Stimulated activated CD8-positive, alpha-beta memory T cell treated with anti-CD3 and anti-CD28 coated beads, Interleukin-12 subunit alpha, Interleukin-12 subunit beta, amount 100 ng/mL, for 24 hours (primary cell): ENCODE results near the gene METTL4.
"Not testable (repeated sequence)": the region's sequence is repeated elsewhere in the genome, so short reads cannot be mapped to it uniquely, and the experiment has no call there.

Experiments used
- DNase-seq: peaks from one replicate; pipeline ENCODE4 v3.0.0-alpha.2; 2020; ENCODE audit errors: extremely low read depth

Gene METTL4

DNA sequence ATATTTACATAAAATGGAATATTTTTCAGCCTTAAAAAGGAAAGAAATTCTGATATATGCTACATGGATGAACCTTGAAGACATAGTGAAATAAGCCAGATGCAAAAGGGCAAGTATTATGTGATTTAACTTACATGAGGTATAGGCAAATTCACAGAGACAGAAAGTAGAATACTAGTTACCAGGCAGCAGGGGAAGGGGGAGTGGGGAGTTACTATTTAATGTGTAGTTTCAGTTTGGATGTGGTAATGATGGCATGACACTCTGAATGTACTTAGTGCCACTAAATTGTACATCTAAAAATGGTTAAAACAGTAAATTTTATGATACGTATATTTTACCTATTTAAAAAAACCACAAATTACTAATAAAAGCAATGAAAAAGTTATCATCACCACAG lies 12.1 kb downstream of the METTL4 start:
- DNase-seq: no peak

DNA sequence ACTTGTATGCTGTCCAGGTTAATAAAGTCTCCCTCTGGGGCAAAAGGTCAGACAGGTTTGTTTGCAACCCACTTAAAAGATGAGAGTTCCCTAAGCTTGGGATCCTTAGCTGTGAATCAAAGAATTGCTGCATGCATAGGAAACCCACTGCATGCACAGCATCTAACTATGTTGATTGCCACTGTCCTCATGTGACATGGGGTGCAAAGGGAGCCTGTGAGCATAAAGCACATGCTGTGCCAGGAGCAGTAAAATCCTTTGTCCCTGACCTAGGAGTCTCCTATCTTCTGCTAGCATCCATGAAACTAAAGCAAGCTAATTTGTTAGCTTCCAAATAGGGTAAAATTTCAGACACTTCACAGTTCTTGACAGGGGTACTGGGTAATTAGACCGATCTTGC lies 13.8 kb downstream of the METTL4 start:
- DNase-seq: no peak

DNA sequence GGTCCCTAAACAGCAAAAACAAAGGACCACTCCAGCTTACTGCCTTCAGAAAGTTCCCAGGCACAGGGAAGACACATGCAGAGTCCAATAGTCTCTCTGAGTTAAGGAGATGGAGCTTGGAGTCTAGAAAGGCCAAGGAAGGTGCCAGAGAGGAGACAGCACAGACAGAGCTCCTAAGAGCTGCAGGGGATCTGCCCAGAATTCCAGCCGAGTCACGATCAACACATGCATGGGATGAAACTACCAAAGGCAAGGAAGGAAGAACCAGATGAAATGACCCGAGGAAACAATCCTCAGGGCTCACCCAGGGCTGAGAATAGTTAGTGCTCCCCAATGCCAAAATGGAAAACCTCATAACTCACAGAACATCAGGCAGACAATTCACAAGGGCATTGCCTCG lies 15.4 kb downstream of the METTL4 start:
- no peak for DNase-seq

DNA sequence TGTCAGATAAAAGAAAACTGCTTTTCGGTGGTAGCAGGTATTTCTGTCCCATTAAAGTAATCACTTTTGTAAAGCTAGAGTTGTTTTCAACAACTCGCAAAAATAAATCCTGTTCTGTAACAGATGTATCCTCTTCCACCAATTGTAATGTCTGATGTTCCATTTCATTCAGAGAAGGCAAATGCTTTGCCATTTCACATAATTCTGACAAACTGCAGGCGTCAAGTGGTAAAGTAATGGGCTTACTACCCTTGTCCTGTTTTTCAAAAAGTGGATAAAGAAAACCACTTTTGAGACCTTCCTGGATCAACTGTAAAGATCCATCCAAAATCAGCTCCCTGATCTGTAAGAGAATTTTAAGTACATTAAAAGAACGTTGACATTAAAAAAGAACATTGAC lies 16.6 kb downstream of the METTL4 start:
- no peak for DNase-seq

- DNase-seq: no peak
Observed at GRCh38 chr18:2551425-2551824, 19.9 kb downstream of the METTL4 start.

- DNase-seq: no peak
Observed at GRCh38 chr18:2549462-2549861, 21.8 kb downstream of the METTL4 start.

DNA sequence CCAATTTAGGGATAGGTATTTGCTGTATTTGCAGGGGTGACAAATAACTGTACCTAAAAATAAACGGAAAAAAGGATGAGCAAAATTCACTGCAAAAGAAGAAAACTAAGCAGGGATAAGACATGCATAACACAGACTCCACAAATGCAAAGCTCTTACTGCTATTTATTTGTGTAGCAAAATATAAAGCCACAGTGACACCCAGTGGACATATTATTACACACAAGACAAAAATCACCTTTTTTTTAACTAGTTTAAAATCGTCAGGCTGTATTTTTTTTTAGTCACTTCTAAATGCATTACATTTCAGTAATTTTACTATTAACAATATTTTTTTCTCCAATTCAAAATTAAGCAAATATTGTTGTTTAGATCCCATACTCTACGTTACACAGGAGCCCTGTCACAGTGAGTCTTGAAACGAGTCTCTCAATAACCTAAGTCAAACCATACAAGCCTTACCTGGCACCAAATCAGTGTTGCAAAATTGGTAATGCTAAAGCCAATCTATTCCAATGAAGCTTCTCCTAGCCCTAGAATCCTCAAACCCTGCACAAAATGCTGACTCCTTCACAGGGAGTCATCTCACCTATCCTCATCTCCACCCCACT lies 23.7 kb downstream of the METTL4 start:
- no peak for DNase-seq

GRCh38 chr18:2545155-2545554 lies 26.1 kb downstream of the METTL4 start:
- DNase-seq: no peak

- not testable (repeated sequence) for DNase-seq
Observed at GRCh38 chr18:2541925-2542563, 29.3 kb downstream of the METTL4 start.

GRCh38 chr18:2540575-2540974 lies 30.7 kb downstream of the METTL4 start:
- DNase-seq: no peak

- DNase-seq: no peak
Observed at GRCh38 chr18:2538844-2539243, 32.5 kb downstream of the METTL4 start.

DNA sequence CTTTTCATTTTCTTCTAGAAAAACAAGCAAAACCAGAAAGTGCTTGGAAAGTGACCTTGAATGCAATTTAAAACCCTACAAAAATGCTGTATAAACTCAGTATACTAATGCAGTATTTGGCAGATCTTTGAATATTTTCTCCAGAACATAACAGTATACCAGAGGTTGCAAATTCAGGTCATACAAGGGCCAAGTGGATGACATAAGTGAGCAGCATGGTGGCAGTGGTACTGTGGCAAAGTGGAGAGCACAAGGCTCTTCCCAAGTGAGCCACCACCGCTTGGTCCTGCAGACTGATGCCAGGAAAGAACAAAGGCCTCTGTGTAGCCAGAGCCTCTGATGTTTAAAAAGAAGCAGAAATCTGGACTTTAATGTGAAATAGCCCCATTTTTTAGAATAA lies 33.1 kb downstream of the METTL4 start:
- no peak for DNase-seq

GRCh38 chr18:2537296-2537695 lies 34.0 kb downstream of the METTL4 start:
- no peak for DNase-seq

DNA sequence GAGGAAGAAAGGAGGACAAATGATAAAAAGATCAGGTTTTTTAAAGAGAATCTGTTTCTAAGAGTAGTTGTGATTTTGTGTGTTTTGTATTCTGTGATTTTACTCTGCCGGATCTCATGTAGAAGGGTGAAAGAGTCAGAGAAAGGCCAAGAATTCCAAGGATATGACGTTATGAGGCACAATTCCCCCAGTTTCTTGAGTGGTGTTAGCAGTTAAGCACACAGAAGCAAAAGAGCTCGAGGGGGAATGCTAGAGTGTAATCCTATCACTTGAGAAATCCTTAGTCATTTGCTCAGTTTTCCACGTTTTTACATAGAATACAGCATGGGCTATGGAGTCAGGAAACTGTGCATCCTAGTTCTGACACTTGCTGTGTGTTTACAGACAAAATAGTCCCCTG lies 34.8 kb downstream of the METTL4 start:
- DNase-seq: no peak

GRCh38 chr18:2536063-2536462 lies 35.2 kb downstream of the METTL4 start:
- DNase-seq: no peak

DNA sequence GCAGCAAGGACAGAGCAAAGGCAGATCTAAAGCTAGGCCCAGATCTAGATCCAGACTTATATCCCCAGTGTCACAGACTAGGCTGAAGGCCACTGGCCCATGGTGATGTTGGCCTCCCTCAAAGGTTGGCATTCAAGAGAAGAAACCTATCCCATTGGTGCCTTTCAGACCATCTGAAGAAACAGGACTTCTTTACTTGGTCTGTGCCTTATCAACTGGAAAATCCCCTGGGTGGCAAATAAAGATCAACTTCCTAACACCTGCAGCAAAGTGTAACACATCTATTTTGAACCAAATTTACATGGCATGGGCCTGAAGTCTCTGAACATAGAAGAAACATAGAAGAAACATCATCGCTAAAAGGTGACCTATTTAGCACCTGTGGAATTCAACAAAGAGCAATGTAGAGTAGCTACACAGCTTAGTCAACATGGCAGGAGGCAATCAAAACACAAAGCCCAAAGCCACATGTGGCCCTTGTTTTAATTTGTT lies 35.8 kb downstream of the METTL4 start:
- DNase-seq: no peak

- no peak for DNase-seq
Observed at GRCh38 chr18:2534906-2535305, 36.4 kb downstream of the METTL4 start.

GRCh38 chr18:2532797-2533196 lies 38.5 kb downstream of the METTL4 start:
- no peak for DNase-seq

- DNase-seq: no peak
Observed at GRCh38 chr18:2531751-2532150, 39.6 kb downstream of the METTL4 start.

DNA sequence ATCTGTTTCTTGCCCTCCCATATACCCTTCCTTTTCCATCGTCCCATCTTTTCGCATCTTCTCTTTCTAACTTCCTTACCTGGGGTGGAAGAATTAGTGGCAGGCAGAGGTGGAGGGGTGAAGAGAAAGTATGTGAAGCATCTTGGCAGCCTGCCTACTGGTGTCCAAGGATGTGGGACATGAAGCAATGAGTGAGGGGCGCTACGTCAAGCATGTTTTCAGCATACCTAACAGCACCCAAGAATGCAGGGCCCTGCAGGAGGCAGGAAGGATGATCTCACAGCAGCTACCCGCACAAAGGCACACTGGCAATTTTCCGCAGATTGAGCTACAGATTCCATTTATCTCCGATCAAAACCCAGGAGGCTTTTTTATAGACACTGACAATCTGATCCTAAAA lies 42.2 kb downstream of the METTL4 start:
- DNase-seq: no peak

GRCh38 chr18:2526329-2526728 lies 45.0 kb downstream of the METTL4 start:
- DNase-seq: no peak

- DNase-seq: not testable (repeated sequence)
Observed at GRCh38 chr18:2524794-2525198, 46.5 kb downstream of the METTL4 start.

DNA sequence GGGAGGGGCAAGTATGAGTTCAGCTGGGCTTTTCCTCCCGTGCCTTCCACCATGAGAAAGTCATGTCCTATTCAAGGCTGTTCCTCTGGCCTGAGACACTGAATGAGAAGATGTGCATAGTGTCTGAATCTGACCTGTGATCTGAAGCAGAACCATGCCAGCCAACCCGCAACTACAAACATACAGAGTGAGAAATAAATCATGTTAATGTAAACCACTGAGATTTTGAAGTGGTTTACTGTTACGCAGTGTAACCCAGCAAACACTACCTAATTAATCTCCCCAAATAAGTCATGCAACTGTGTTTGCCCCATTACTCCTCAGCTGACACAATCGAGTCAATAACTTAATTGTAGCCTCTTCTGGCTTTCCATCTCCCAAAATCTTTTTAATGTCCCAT lies 49.2 kb downstream of the METTL4 start:
- DNase-seq: no peak

DNA sequence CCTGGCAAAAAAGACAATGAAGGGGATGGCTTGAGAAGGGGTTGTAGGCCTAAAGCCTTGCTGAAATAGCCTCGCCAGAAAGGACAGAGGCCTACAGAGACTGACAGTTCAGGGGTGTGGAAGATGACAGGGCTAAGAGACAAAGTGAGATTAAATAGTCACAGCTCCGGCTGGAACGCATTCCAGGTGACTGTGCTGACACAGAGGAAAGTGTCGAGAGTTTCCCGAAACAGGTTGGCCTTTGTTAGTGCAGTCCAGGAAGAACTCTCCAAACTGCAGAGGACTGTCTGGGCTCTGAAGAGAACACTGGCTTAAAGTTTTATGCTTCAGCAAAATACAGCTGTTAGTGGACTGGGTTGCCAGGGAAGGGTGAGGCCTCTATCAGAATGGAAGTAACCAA lies 52.8 kb downstream of the METTL4 start:
- DNase-seq: no peak
